ENCODE data around the gene TFE3.
"Not testable (repeated sequence)": the region's sequence is repeated elsewhere in the genome, so short reads cannot be mapped to it uniquely, and the experiment has no call there.

Gene TFE3

GRCh38 chrX:48999030-48999429 is 44.1 kb downstream of the TFE3 start:
- DNase-seq = no peak

- no peak for DNase-seq
Measured at GRCh38 chrX:48998391-48998790, 44.8 kb downstream of the TFE3 start.

DNA sequence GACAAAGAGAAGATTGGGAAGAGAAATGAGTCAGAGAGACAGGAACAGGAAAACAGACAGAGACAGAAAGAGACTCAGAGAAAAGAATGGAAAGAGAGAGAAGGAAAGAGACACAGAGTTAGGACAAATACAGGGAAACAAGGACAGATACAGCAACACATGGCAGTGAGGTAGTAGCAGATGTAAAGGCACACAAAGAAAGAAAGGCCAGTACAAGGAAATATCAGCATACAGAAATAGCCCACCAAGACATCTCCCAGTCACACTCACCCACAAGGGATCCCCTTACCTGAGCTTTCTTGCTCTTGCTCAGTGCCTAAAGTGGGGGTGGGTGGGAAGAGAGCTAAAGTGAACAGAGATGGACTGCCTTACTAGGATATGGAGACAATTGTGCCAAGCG is 45.3 kb downstream of the TFE3 start:
- no peak for DNase-seq

DNA sequence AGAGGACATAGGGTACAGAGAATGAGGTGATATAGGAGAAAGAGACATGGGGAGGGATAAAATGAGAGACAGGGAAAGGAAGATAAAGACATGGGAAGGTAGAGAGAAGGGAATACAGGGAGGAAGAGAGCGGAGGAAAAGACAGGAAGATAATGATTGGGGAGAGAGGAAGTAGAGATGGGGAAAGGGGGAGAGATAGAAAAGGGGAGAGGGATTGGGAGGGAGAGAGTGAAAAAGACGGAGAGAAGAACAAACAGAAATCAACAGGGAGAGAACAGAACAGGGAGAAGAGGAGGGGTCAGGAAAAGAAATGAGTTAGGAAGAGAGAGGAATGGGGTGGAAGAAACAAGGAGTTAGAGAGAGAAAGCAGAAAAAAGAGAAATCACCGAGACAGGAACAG is 45.7 kb downstream of the TFE3 start:
- no peak for DNase-seq

GRCh38 chrX:48996969-48997368 is 46.2 kb downstream of the TFE3 start:
- no peak for DNase-seq

- DNase-seq = no peak
Measured at GRCh38 chrX:48992341-48992740, 50.8 kb downstream of the TFE3 start.

- DNase-seq = no peak
Measured at GRCh38 chrX:48989483-48989882, 53.7 kb downstream of the TFE3 start.

- DNase-seq = no peak
Measured at GRCh38 chrX:48983896-48984295, 59.3 kb downstream of the TFE3 start.

- no peak for DNase-seq
Measured at GRCh38 chrX:48983081-48983480, 60.1 kb downstream of the TFE3 start.

- no peak for DNase-seq
Measured at GRCh38 chrX:48981178-48981577, 62.0 kb downstream of the TFE3 start.

DNA sequence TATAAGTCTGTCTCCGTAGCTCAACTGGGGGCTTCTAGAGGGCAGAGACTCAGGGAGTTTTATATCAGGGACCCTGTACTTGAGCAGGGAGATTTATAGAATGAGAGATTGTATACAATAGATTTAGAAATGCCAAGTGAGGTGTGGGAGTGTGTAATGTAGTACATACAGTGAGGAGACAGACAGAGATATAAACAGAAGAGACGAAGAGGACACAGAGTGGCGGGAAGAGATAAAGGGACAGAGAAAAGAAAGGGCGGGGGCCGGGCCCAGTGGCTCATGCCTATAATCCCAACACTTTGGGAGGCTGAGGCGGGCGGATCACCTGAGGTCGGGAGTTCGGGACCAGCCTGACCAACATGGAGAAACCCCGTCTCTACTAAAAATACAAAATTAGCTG is 62.8 kb downstream of the TFE3 start:
- not testable (repeated sequence) for DNase-seq

Measured in midbrain (tissue), 1 donor.